ENCODE data around the gene ACTG2. TPM values are rescaled to one million over a fixed set of nuclear protein-coding genes. Genes with fewer than 3 reads are reported as not detected.

ACTG2 gene
- total RNA-seq, 1 donor from 2014 or later: 0.19 TPM

DNA sequence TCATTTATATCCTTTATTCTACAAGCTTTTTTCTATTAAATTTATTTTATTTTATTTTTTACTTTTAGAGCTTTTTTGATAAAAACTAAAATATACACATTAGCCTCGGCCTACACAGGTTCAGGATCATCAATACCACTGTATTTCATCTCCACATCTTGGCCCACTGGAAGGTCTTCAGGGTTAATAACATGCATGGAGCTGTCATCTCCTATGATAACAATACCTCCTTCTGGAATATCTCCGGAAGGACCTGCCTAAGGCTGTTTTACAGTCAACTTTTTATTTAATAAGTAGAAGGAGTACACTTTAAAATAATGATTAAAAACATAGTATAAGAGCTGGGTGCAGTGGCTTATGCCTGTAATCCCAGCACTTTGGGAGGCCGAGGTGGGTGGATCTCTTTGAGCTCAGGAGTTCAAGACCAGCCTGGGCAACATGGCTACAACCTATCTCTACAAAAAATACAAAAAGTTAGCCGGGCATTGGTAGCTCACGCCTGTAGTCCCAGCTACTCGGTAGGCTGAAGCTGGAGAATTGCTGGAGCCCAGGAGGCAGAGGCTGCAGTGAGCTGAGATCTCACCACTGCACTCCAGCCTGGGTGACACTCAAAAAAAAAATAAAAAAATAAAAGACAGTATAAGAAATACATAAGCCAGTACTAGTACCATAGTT lies 18.2 kb downstream of the ACTG2 start:
- H3K4me1 Mint-ChIP-seq (ENCODE audit: low read depth): no peaks in the 10 kb centered on the region

DNA sequence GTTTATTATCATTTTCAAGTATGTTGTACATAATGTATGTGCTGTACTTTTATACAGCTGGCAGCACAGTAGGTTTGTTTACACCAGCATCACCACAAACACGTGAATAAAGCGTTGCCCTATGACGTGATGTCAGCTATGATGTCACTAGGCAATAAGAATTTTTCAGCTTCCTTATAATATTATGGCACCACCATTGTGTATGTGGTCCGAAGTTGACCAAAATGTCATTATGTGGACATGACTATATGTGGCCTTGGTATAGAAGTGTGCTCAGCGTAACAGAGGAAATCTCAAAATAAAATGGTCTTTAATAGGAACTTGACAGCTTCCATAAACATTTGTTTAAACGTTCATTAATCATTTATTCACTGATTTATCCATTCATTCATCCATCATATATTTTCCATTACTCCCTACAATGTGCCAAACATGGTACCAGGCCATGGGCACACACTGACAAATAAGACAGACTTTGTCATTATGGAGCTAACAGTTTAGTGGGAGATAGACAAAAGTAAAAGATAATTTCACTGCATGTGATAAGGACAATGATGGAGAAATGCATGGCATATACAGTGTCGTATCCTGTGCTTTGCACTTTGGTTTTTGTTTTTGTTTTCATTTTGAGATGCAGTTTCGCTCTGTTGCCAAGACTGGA lies 18.9 kb downstream of the ACTG2 start:
- no peak for DNase-seq (ENCODE audit: low spot score, unreplicated experiment)
- H3K27ac Mint-ChIP-seq: no peak overlapping the region
- no peaks in the 10 kb centered on the region for H3K9me3 Mint-ChIP-seq (ENCODE audit: low read depth)
- no peaks in the 10 kb centered on the region for H3K4me1 Mint-ChIP-seq (ENCODE audit: low read depth)
- H3K27me3 Mint-ChIP-seq: no peaks in the 10 kb centered on the region
- H3K4me3 Mint-ChIP-seq (ENCODE audit: low read depth): no peak overlapping the region
- H3K36me3 Mint-ChIP-seq (ENCODE audit: insufficient read depth): no peaks in the 10 kb centered on the region
- TF ChIP-seq, protein P1, sequence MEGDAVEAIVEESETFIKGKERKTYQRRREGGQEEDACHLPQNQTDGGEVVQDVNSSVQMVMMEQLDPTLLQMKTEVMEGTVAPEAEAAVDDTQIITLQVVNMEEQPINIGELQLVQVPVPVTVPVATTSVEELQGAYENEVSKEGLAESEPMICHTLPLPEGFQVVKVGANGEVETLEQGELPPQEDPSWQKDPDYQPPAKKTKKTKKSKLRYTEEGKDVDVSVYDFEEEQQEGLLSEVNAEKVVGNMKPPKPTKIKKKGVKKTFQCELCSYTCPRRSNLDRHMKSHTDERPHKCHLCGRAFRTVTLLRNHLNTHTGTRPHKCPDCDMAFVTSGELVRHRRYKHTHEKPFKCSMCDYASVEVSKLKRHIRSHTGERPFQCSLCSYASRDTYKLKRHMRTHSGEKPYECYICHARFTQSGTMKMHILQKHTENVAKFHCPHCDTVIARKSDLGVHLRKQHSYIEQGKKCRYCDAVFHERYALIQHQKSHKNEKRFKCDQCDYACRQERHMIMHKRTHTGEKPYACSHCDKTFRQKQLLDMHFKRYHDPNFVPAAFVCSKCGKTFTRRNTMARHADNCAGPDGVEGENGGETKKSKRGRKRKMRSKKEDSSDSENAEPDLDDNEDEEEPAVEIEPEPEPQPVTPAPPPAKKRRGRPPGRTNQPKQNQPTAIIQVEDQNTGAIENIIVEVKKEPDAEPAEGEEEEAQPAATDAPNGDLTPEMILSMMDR (IDR thresholded peaks at IDR 0.05; ENCODE audit: unreplicated experiment): no peak

More for the DNA sequence above, 18.2 kb downstream of the ACTG2 start:
- TF ChIP-seq, protein P1 (IDR thresholded peaks at IDR 0.05; ENCODE audit: unreplicated experiment): no peak
- Mint-ChIP-seq H3K27me3 (no peaks in the 10 kb centered on the region), H3K36me3 (ENCODE audit: insufficient read depth) (no peaks in the 10 kb centered on the region), H3K27ac (no peak overlapping the region), H3K9me3 (ENCODE audit: low read depth) (no peaks in the 10 kb centered on the region), H3K4me3 (ENCODE audit: low read depth) (no peak overlapping the region)
- no peak for DNase-seq (ENCODE audit: low spot score, unreplicated experiment)

DNA sequence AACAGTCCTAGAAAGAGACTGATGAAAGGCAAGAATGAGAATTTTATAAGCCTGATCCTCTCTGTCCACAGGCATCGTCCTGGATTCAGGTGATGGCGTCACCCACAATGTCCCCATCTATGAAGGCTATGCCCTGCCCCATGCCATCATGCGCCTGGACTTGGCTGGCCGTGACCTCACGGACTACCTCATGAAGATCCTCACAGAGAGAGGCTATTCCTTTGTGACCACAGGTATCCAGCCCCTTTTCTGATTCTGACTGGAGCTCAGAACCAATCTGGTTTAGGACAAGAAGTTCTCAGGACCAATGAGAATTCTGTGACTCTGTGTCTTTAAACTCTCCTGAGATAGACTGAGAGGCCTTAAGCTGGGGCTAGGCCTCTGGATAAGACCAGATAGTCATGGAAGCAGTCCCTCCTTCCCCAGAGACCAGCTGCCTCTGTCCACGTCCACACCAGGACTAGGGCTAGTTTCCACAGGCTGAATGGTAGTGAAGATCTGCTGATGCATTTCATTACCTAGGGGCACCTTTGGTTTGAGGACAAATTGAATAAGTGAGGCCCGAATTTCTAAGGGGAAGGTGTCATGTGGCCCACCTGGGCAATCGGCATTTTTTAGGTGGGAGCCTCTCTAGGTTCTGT lies 20.7 kb downstream of the ACTG2 start:
- DNase-seq (ENCODE audit: low spot score, unreplicated experiment): no peak
- Mint-ChIP-seq H3K4me3 (ENCODE audit: low read depth) (no peak overlapping the region), H3K27me3 (peaks cover 4% of the 10 kb centered on the region)

DNA sequence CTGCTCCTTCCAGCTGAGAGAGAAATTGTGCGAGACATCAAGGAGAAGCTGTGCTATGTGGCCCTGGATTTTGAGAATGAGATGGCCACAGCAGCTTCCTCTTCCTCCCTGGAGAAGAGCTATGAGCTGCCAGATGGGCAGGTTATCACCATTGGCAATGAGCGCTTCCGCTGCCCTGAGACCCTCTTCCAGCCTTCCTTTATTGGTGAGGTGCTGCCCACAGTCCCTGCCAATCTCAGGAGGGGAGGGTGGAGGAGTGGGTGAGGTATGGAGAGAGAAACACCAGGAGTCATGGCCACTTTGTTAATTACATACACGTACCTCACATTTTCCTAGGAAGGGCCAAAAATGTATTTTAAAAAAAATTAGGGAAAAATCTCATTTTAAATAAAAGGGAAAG lies 21.9 kb downstream of the ACTG2 start:
- Mint-ChIP-seq H3K27me3 (peaks cover 4% of the 10 kb centered on the region), H3K27ac (no peak overlapping the region)
- DNase-seq (ENCODE audit: low spot score, unreplicated experiment): no peak

More for the DNA sequence above, 20.7 kb downstream of the ACTG2 start:
- no peak overlapping the region for H3K27ac Mint-ChIP-seq
- no peaks in the 10 kb centered on the region for H3K36me3 Mint-ChIP-seq (ENCODE audit: insufficient read depth)
- no peaks in the 10 kb centered on the region for H3K9me3 Mint-ChIP-seq (ENCODE audit: low read depth)
- TF ChIP-seq, protein P1 (IDR thresholded peaks at IDR 0.05; ENCODE audit: unreplicated experiment): no peak
- no peaks in the 10 kb centered on the region for H3K4me1 Mint-ChIP-seq (ENCODE audit: low read depth)

DNA sequence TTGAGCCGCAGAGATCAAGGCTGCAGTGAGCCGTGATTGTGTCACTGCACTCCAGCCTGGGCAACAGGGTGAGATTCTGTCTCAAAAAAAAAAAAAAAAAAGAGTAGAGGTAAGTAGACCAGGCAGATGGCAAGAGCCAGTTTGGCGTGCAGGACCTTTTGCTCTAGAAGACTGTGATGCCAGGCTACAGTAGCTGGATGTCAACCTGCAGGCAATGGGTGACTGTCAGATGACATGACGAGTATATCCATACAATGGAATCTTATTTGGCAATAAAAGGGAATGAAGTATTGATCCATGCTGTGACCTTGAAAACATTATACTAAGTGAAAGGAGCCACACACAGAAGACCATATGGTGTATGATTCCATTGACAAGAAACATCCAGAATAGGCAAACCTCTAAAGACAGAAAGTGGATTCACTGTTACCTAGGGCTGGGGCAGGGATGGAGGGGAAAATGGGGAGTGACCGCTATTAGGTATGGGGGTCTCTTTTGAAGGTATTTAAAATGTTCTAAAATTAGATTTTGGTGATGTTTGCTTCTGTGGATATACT lies 22.7 kb downstream of the ACTG2 start:
- Mint-ChIP-seq H3K27me3 (peaks cover 8% of the 10 kb centered on the region), H3K36me3 (ENCODE audit: insufficient read depth) (no peaks in the 10 kb centered on the region), H3K4me3 (ENCODE audit: low read depth) (no peak overlapping the region), H3K4me1 (ENCODE audit: low read depth) (no peaks in the 10 kb centered on the region), H3K9me3 (ENCODE audit: low read depth) (no peaks in the 10 kb centered on the region), H3K27ac (no peak overlapping the region)
- DNase-seq (ENCODE audit: low spot score, unreplicated experiment): no peak
- TF ChIP-seq, protein P1 (IDR thresholded peaks at IDR 0.05; ENCODE audit: unreplicated experiment): no peak

More for the DNA sequence above, 21.9 kb downstream of the ACTG2 start:
- H3K36me3 Mint-ChIP-seq (ENCODE audit: insufficient read depth): no peaks in the 10 kb centered on the region
- H3K9me3 Mint-ChIP-seq (ENCODE audit: low read depth): no peaks in the 10 kb centered on the region
- H3K4me1 Mint-ChIP-seq (ENCODE audit: low read depth): no peaks in the 10 kb centered on the region
- TF ChIP-seq, protein P1 (IDR thresholded peaks at IDR 0.05; ENCODE audit: unreplicated experiment): no peak
- no peak overlapping the region for H3K4me3 Mint-ChIP-seq (ENCODE audit: low read depth)
